ENCODE measurements around the gene GPC1.

Gene GPC1

DNA sequence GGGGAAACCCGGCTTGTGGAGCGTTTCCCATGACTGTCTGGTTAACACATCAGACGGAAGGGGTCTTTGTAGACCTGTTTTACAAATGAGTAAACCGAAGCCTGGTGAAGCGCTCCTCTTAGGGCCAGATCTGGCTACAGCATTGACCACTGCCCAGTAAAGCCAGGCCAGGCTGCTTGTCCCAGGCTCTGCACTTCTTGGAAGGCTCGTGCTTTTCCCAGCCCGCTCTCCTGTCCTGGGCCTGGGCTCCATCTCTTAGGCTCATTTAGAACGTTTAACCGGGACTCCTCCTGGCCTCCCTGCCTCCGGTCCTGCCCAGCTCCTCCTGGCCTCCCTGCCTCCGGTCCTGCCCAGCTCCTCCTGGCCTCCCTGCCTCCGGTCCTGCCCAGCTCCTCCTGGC, 4.8 kb downstream of the GPC1 start:
- Histone ChIP-seq H3K36me3 (replicated peaks) (no peaks in the 10 kb centered on the region), H3K27ac (no peak overlapping the region), H3K27me3 (replicated peaks) (no peaks in the 10 kb centered on the region), H3K4me3 (ENCODE audit: low read depth, low read length) (no peak overlapping the region)
- in situ Hi-C loops (cut with HindIII; ENCODE audit: low pct_ligation_motif_present, low sequenced_read_pairs) = no loop called here
- no peak for DNase-seq
- TF ChIP-seq, protein P1, sequence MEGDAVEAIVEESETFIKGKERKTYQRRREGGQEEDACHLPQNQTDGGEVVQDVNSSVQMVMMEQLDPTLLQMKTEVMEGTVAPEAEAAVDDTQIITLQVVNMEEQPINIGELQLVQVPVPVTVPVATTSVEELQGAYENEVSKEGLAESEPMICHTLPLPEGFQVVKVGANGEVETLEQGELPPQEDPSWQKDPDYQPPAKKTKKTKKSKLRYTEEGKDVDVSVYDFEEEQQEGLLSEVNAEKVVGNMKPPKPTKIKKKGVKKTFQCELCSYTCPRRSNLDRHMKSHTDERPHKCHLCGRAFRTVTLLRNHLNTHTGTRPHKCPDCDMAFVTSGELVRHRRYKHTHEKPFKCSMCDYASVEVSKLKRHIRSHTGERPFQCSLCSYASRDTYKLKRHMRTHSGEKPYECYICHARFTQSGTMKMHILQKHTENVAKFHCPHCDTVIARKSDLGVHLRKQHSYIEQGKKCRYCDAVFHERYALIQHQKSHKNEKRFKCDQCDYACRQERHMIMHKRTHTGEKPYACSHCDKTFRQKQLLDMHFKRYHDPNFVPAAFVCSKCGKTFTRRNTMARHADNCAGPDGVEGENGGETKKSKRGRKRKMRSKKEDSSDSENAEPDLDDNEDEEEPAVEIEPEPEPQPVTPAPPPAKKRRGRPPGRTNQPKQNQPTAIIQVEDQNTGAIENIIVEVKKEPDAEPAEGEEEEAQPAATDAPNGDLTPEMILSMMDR (IDR thresholded peaks at IDR 0.05; ENCODE audit: low read depth, low read length, missing control alignments) = no peak

DNA sequence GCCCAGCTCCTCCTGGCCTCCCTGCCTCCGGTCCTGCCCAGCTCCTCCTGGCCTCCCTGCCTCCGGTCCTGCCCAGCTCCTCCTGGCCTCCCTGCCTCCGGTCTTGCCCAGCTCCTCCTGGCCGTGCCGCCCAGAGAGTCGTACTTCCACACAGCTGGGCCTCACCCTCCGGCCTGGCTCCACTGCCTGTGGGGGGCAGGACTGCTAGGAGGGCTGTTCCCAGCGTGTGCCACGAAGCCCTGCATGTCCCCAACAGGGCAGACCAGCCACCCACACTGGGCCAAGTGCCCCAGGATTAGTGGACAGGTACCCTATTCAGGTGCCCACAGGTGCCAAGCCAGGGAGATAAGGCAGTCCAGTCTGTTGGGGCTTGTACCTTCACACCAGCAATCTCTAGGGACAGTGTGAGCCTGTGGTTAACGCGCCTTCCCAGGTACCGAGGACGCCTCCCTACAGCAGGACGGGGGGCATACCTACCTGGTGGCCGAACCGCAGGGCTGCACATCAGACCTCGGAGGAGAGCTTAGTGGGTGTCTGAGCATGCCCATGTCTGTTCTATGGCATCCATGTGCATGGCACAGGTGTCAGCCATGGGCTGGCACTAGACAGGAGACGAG, 5.3 kb downstream of the GPC1 start:
- DNase-seq = no peak
- Histone ChIP-seq H3K36me3 (replicated peaks) (no peaks in the 10 kb centered on the region), H3K27ac (no peak overlapping the region), H3K27me3 (replicated peaks) (no peaks in the 10 kb centered on the region), H3K4me3 (ENCODE audit: low read depth, low read length) (no peak overlapping the region)
- TF ChIP-seq, protein P1 (IDR thresholded peaks at IDR 0.05; ENCODE audit: low read depth, low read length, missing control alignments) = no peak
- in situ Hi-C loops (cut with HindIII; ENCODE audit: low pct_ligation_motif_present, low sequenced_read_pairs) = no loop called here

DNA sequence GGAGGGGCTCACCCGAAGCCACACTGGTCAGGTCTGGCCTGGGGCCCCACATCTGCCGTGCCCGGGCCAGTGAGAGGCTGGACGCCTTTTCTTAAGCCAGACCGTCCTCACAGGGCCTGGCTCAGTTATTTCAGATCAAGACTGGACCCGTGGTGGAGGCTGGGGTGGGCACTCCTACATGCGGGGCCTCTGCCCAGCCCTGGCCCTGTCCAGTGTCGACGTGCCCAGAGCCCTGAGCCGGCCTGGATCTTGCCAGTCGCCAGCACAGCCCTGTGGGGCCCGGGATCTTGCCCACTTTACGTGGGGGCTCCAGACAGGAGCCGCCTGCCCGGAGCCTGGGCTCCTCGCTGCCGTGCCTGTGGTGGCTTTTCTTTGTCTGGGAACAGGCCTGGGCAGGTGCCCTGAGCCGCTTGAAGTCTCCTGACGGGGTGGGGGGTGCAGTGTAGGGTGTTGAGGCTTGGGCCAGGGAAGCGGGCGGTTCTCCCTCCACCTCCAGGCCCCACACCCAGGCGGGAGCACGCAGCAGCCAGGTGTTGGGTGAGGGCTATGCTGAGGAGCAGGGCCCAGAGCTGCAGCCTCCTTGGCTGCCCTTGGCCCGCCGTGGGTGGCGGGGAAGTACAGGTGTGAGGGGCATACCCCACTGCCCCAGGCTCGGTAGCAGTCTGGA, 6.0 kb downstream of the GPC1 start:
- Histone ChIP-seq H3K27ac (no peak overlapping the region), H3K27me3 (replicated peaks) (no peaks in the 10 kb centered on the region), H3K36me3 (replicated peaks) (no peaks in the 10 kb centered on the region), H3K4me3 (ENCODE audit: low read depth, low read length) (no peak overlapping the region)
- DNase-seq = no peak
- in situ Hi-C loops (cut with HindIII; ENCODE audit: low pct_ligation_motif_present, low sequenced_read_pairs) = no loop called here
- TF ChIP-seq, protein P1 (IDR thresholded peaks at IDR 0.05; ENCODE audit: low read depth, low read length, missing control alignments) = no peak

DNA sequence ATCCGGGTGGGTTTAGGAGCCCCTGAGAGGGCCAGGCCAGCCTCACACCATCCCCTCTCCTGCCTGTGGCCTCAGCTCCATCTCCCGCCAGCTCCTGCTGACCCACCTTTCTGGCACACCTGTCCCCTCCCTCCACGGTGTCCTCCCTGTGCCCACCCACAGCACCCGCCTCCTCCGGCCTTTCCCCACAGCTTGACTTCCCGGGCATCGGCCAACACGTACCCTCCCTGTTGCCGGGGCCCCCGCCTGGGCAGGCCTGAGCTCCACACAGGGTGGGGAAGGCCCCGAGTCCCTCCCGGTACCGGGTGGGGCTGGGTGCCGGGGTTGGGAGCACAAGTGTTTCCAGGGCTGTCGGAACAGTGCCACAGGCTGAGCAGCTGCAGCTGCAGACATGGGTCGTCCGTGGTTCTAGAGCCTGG, 6.5 kb downstream of the GPC1 start:
- in situ Hi-C loops (cut with HindIII; ENCODE audit: low pct_ligation_motif_present, low sequenced_read_pairs) = no loop called here
- H3K4me3 ChIP-seq (ENCODE audit: low read depth, low read length) = no peak overlapping the region
- no peaks in the 10 kb centered on the region for H3K36me3 ChIP-seq (replicated peaks)
- no peak for DNase-seq
- TF ChIP-seq, protein P1 (IDR thresholded peaks at IDR 0.05; ENCODE audit: low read depth, low read length, missing control alignments) = no peak
- H3K27me3 ChIP-seq (replicated peaks) = no peaks in the 10 kb centered on the region
- H3K27ac ChIP-seq = no peak overlapping the region

DNA sequence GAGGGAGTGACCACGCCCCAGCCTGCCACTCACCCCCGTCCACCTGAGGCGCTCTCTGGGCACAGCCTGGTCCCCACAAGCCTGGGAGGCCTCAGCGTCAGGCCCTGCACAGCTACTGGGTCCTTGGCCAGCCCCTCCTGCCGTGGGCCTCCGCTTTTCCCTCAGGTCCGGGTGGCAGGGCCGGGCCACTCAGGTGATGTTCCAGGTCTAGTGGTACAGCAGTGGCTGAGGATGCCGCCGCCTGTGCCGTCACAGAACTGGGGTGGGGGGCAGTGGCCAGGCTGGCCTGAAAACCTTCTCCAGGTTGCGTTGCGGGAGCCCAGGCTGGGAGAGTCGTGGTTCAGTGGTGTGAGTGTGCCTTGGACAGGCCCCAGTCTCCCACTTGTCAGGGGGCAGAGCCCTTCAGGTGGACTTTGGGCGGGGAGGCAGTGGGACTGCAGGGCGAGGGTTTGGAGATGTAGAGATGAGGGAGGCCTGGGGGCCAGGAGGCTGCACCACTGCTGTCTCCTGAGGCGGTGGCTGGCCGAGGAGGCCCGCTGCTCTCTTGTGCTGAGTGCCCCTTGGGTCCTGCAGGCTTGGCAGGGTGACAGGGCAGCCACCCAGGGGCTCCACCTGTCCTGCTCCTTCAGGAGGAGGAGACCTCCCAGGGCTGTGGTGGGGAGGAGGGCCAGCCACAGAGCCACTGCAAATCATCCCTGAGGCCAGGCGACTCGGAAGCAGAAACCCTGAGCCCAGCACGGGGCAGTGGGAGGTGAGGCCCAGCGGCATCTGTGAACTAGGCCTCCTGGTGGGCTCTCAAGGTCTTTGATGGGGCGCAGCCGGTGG, 7.6 kb downstream of the GPC1 start:
- no peak for DNase-seq
- no peak overlapping the region for H3K27ac ChIP-seq
- TF ChIP-seq, protein P1 (IDR thresholded peaks at IDR 0.05; ENCODE audit: low read depth, low read length, missing control alignments) = no peak
- H3K4me3 ChIP-seq (ENCODE audit: low read depth, low read length) = no peak overlapping the region
- H3K36me3 ChIP-seq (replicated peaks) = no peaks in the 10 kb centered on the region
- in situ Hi-C loops (cut with HindIII; ENCODE audit: low pct_ligation_motif_present, low sequenced_read_pairs) = no loop called here
- no peaks in the 10 kb centered on the region for H3K27me3 ChIP-seq (replicated peaks)

Measured in brain microvascular endothelial cell (primary cell).